IMR-90 (cell line): ENCODE data around the gene CERS4. TPM values are rescaled to one million over a fixed set of nuclear protein-coding genes. Genes with fewer than 3 reads are reported as not detected.

Experiments
- ATAC-seq: fragments of 200-7000 bp; cut with Tn5 transposase; 2 replicates; pipeline ENCODE4 v1.9.1; 2020; ENCODE audit warnings: low read depth, mild to moderate bottlenecking, moderate library complexity
- BruUV-seq: library from RNA; stranded (reverse); fragments of 400-500 nt; replicated peaks from 2 replicates; lab custom pipeline; 2021; lab: Mats Ljungman, UMichigan
- CTCF ChIA-PET: fragments of 300-600 bp; formaldehyde crosslinking; extraction: SDS; loops from one replicate; lab custom pipeline; 2021; ENCODE audit warnings: antibody characterized with exemption; lab: Yijun Ruan, JAX
- POLR2A ChIA-PET: fragments of 300-600 bp; sonication (Branson Sonifier 250); formaldehyde crosslinking; loops from one replicate; lab custom pipeline; 2022; ENCODE audit warnings: antibody characterized with exemption; ENCODE audit not compliant: unreplicated experiment; lab: Charles Lee
- DNase-seq: peaks from one replicate; pipeline ENCODE4 v3.0.0; 2013
- H2AFZ ChIP-seq: replicated peaks from 2 replicates; pipeline ENCODE3; 2013; ENCODE audit warnings: low read length, mild to moderate bottlenecking; ENCODE audit not compliant: poor library complexity
- H2AK5ac ChIP-seq: 2 replicates; pipeline ENCODE4 v1.6.1; 2013; ENCODE audit warnings: low read depth, low read length, inconsistent platforms
- H2AK9ac ChIP-seq: replicated peaks from 2 replicates; pipeline ENCODE3; 2013; ENCODE audit warnings: mild to moderate bottlenecking, low read depth, low read length, moderate library complexity; ENCODE audit not compliant: poor library complexity
- H2BK120ac ChIP-seq: 2 replicates; pipeline ENCODE4 v1.6.1; 2013; ENCODE audit warnings: low read depth, low read length, inconsistent platforms
- H2BK15ac ChIP-seq: 3 replicates; pipeline ENCODE4 v1.6.1; 2013; ENCODE audit warnings: low read depth, low read length, inconsistent platforms
- H2BK20ac ChIP-seq: 2 replicates; pipeline ENCODE4 v1.6.1; 2013; ENCODE audit warnings: low read depth, mild to moderate bottlenecking, inconsistent platforms, low read length, moderate library complexity
- H2BK5ac ChIP-seq: 2 replicates; pipeline ENCODE4 v1.6.1; 2013; ENCODE audit warnings: mild to moderate bottlenecking, low read depth, low read length, inconsistent platforms; ENCODE audit not compliant: poor library complexity, severe bottlenecking
- H3K14ac ChIP-seq: replicated peaks from 2 replicates; pipeline ENCODE4 v1.6.1; 2013; ENCODE audit warnings: low read depth, low read length, inconsistent platforms
- H3K18ac ChIP-seq: 2 replicates; pipeline ENCODE4 v1.6.1; 2013; ENCODE audit warnings: low read depth, low read length, control low read depth
- H3K23ac ChIP-seq: 2 replicates; pipeline ENCODE4 v1.6.1; 2013; ENCODE audit warnings: low read depth, low read length, inconsistent platforms
- H3K27ac ChIP-seq: 2 replicates; pipeline ENCODE4 v1.5.1; 2013; ENCODE audit warnings: mild to moderate bottlenecking, control low read depth, low read length; ENCODE audit not compliant: insufficient read depth
- H3K27me3 ChIP-seq: 2 replicates; pipeline ENCODE4 v1.6.1; 2013; ENCODE audit warnings: low read length; ENCODE audit not compliant: control insufficient read depth, insufficient read depth
- H3K36me3 ChIP-seq: 2 replicates; pipeline ENCODE4 v1.6.1; 2013; ENCODE audit warnings: low read length, mixed read lengths; ENCODE audit not compliant: control insufficient read depth, insufficient read depth
- H3K4ac ChIP-seq: 2 replicates; pipeline ENCODE4 v1.6.1; 2013; ENCODE audit warnings: low read depth, low read length, inconsistent platforms
- H3K4me1 ChIP-seq: 2 replicates; pipeline ENCODE4 v1.6.1; 2013; ENCODE audit warnings: low read length, mixed read lengths; ENCODE audit not compliant: control insufficient read depth, insufficient read depth
- H3K4me2 ChIP-seq: 2 replicates; pipeline ENCODE4 v1.6.1; 2013; ENCODE audit warnings: low read depth, mild to moderate bottlenecking, control low read depth, low read length, moderate library complexity
- H3K4me3 ChIP-seq: 2 replicates; pipeline ENCODE4 v1.5.1; 2013; ENCODE audit warnings: low read depth, mild to moderate bottlenecking, control low read depth, low read length, moderate library complexity; ENCODE audit not compliant: insufficient read depth
- H3K56ac ChIP-seq: 2 replicates; pipeline ENCODE4 v1.6.1; 2013; ENCODE audit warnings: low read length, inconsistent platforms; ENCODE audit not compliant: insufficient read depth; ENCODE audit errors: extremely low read depth
- H3K79me1 ChIP-seq, 2 experiments: 2 replicates each; pipeline ENCODE4 v1.6.1; 2013; ENCODE audit warnings: low read length in 2 of 2, inconsistent platforms in 1 of 2, low read depth in 1 of 2
- H3K9ac ChIP-seq: 2 replicates; pipeline ENCODE4 v1.6.1; 2013; ENCODE audit warnings: low read depth, low read length, control low read depth
- H3K9me1 ChIP-seq: 2 replicates; pipeline ENCODE4 v1.6.1; 2013; ENCODE audit warnings: low read length, inconsistent platforms; ENCODE audit not compliant: insufficient read depth
- H3K9me3 ChIP-seq: 2 replicates; pipeline ENCODE4 v1.6.1; 2013; ENCODE audit warnings: low read length; ENCODE audit not compliant: control insufficient read depth, insufficient read depth
- H4K20me1 ChIP-seq: 2 replicates; pipeline ENCODE4 v1.6.1; 2013; ENCODE audit warnings: low read length, inconsistent platforms; ENCODE audit not compliant: insufficient read depth
- H4K5ac ChIP-seq: 2 replicates; pipeline ENCODE4 v1.6.1; 2013; ENCODE audit warnings: mild to moderate bottlenecking, low read depth, low read length, control low read depth
- H4K8ac ChIP-seq, 2 experiments: 2 replicates each; pipeline ENCODE4 v1.6.1; 2013; ENCODE audit warnings: low read depth in 2 of 2, low read length in 2 of 2, control low read depth in 1 of 2, inconsistent platforms in 1 of 2
- H4K91ac ChIP-seq: 2 replicates; pipeline ENCODE4 v1.6.1; 2013; ENCODE audit warnings: low read depth, low read length, inconsistent platforms; ENCODE audit not compliant: insufficient read depth
- MAFK ChIP-seq: IDR thresholded peaks from 2 replicates; pipeline ENCODE4 v1.6.1; 2012; ENCODE audit warnings: low read depth, low read length, improper control_type of control experiment
- WGBS, 2 experiments: methylation state at CpG; one replicate each; pipeline versions ENCODE4 v1.1.5 to v1.1.7; 2013; ENCODE audit warnings: missing lambda C conversion rate in 2 of 2; ENCODE audit not compliant: insufficient read length in 1 of 2; ENCODE audit errors: extremely low coverage in 2 of 2; 5-methylcytosine and 5-hydroxymethylcytosine counted together
- dilution Hi-C: fragments of 300-500 bp; cut with HindIII; formaldehyde crosslinking; loops from one replicate; pipeline ENCODE4 v1.14.3; 2018; ENCODE audit warnings: low sequenced_read_pairs; ENCODE audit not compliant: unreplicated experiment
- in situ Hi-C: fragments of 300-500 bp; cut with MboI; formaldehyde crosslinking; loops from 3 replicates; pipeline ENCODE4 v1.14.3; 2019; ENCODE audit warnings: low sequenced_read_pairs, inconsistent platforms, mixed read lengths
- intact Hi-C: fragments of 100-400 bp; cut with micrococcal nuclease; formaldehyde crosslinking; loops from 2 replicates; pipeline ENCODE4 v1.10.0; 2022
- polyA plus RNA-seq, 3 experiments: library from polyadenylated mRNA; depleted of rRNA; stranded (reverse); fragments of >200 nt; gene quantifications; 2 replicates each; pipeline ENCODE4 v1.2.3, GENCODE V29; 2012; ENCODE audit warnings: low replicate concordance in 1 of 3
- total RNA-seq: library from RNA; depleted of rRNA; stranded (reverse); fragments of >200 nt; gene quantifications from 2 replicates; pipeline ENCODE4 v1.2.3, GENCODE V29; 2012

The CERS4 gene
- total and polyA plus RNA-seq, 2 of the 4 experiments (the other 2 are of a cell fraction) = 3.2 to 5.7 TPM

GRCh38 chr19:8248348-8249328 lies 39.5 kb downstream of the CERS4 start:
- intact Hi-C loops = no loop called here
- Histone ChIP-seq H3K18ac (no peak overlapping the region), H2AK5ac (no peak overlapping the region), H2BK15ac (no peak overlapping the region), H3K27ac (no peak overlapping the region), H3K4me1 (peaks cover under 1% of the 10 kb centered on the region; the same call in 1 of the 2 replicates), H3K36me3 (no peaks in the 10 kb centered on the region), H3K14ac (no peak overlapping the region), H2BK20ac (no peak overlapping the region), H2AFZ (no peak overlapping the region), H2BK120ac (no peak overlapping the region), H2BK5ac (no peak overlapping the region), H3K4me3 (no peak overlapping the region), H3K27me3 (no peaks in the 10 kb centered on the region), H3K4ac (no peak overlapping the region), H4K8ac (no peak overlapping the region), H3K9ac (no peak overlapping the region), H4K20me1 (no peaks in the 10 kb centered on the region), H3K9me3 (no peaks in the 10 kb centered on the region), H3K9me1 (no peaks in the 10 kb centered on the region), H4K91ac (no peak overlapping the region), H3K79me1 (no peaks in the 10 kb centered on the region), H2AK9ac (no peak overlapping the region), H3K4me2 (no peak overlapping the region), H3K56ac (no peak overlapping the region), H4K5ac (no peak overlapping the region), H3K23ac (no peak overlapping the region)
- POLR2A ChIA-PET = no interaction called here
- CTCF ChIA-PET = no interaction called here
- in situ Hi-C loops = no loop called here
- dilution Hi-C loops = no loop called here
- no peak for TF ChIP-seq MAFK
- no TSS peak for BruUV-seq
- DNase-seq = no peak
- ATAC-seq = no peak
- 85% methylated on average over 4 of the region's 8 CpGs; no CpG with 5 or more reads in 1 of the 2 experiments for WGBS, 2 experiments
